Smooth muscle cell of the brain vasculature (primary cell): Measurements from ENCODE around the gene PTPRN.

ENCODE experiments used
- DNase-seq: peaks from one replicate; pipeline ENCODE4 v3.0.0-alpha.2; 2012; ENCODE audit warnings: low read depth, low spot score

PTPRN gene

DNA sequence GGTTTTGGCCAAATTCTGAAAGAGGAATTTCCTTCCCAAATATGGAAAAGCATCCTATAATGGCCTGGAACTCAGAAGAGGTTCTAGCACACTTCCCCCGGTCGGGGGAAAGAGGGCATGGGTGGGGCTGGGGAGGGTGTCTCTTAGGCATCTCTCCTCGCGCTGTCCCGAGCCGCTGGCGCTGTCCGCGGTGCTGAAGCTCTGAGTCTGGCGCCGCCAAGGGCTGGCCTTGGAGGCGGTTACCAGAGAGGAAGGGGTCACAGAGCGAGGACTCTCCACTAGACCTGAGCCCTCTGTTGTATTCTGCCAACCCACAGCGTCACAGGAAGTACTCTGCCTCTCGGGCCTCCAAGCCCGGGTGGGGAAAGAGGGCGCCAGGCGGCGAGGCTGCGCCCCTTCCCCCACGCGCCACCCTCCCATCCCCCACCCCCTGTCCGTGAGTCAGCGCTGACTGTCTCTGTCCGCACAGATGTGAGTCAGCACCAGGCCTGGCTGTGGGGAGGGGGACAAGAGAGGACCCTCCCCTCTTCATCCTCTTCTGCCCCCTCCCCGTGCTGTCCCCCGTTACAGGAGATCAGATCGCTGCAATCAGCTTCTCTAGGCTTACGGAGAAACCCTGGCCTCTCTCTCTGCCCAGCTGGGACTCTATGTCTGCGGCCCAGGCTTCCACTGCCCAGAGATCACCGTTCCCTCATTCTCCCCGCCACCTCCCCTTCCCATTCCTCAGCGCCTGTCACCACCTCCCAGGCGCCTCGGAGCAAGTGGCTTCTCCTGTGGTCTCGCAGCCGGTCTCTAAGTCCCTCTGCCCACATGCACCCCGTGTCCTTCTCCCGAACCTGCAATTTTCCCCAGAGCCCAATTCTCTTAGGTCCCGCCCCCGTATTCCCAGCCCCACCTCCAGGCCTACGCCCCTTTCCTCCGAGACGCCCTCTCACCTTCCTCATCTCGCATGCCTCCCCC lies 779 bp downstream of the PTPRN start:
- DNase-seq: no peak

DNA sequence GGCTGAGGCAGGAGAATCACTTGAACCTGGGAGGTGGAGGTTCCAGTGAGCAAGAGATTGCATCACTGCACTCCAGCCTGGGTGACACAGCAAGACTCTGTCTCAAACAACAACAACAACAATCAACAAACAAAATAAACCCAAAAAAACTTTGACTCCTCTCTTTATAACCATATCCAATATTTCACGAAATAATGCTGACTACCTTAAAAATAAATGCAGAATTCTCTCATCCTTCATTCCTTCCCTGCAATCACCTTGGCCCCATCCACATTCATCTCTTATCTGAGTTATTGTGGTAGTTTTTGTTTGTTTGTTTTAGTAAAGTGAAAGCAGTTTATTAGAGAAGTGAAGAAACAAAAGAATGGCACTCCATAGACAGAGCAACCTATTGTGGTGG lies 3.2 kb downstream of the PTPRN start:
- DNase-seq: no peak

DNA sequence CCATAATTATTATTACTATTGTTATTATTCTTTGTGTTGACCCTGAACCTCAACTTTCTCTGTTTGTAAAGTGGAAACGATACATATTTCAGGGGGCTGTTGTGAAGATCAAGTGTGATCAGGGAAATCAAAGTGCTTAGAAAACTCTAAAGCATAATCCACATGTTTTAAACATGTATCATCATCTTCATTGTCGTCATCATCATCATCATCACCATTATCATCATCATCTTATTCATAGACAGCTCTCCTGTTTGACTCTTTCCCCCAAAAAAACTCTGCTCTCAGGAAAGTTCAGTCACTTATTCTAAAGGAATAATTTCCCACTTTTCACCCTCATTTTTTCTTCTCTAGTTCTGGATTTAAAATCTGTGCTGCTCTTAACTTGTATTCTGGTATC lies 5.0 kb downstream of the PTPRN start:
- DNase-seq: no peak

DNA sequence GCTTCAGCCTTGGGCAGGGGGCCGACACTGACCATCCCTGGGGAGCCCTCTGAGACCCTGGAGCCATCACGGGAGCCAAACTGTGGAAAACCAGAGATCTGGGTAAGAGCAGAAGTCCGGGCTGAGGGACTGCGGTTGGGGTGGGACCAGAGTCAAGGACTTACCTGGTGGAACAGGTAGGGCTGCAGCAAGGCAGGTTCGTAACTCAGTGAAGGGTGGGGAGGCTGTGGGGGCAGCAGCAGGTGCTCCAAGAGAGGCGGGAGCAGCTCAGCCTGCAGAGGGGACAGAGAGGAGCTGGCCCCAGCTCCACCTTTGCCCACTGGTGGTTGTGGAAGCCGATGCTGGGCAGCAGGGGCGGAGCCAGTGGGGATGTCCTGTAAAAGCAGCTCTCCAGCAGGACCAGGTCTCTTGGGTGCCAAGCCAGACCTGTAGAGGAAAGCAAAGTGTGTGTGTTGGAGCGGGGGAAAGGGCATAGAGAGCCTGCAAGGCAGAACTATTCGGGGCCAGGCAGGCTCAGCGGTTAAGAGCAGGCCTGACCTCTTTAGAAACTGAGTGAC lies 6.7 kb downstream of the PTPRN start:
- no peak for DNase-seq

DNA sequence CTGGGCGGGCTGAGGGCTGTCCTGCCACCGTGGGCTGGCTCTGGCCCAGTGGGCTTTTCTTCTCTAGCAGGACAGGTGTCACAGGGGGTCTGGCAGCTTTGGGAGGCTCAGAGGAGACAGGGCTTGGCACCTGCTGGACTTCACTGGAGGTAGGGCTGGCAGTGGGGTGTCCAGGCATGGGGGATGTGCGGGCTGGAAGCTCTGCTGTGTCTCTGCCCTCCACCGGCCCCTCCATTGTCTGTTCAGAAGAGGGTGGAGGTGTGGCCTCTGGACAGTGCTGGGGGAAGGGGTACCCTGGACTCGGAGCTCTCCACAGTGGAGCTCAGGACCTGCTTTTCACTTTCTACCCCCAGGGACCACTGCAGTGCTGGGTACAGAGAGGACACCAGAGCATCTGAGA lies 9.2 kb downstream of the PTPRN start:
- no peak for DNase-seq

DNA sequence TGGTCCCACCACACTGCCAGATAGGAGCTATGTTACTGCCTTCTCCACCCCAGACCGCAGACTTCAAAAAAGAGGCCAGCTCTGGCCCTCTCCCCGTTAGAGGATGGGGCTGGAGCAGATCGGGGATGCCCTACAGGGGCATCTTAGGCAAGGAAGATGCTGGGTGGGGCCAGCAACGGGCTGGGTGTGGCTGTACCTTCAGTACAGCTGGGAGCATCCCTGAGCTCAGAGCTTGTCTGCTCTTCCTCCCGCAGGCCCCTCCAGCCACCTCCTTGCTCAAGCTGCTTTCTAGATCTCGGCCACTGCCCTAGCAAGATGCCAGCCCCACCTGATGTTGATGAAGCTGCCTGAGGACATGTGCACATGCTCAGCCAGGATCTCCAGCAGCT lies 9.8 kb downstream of the PTPRN start:
- no peak for DNase-seq

DNA sequence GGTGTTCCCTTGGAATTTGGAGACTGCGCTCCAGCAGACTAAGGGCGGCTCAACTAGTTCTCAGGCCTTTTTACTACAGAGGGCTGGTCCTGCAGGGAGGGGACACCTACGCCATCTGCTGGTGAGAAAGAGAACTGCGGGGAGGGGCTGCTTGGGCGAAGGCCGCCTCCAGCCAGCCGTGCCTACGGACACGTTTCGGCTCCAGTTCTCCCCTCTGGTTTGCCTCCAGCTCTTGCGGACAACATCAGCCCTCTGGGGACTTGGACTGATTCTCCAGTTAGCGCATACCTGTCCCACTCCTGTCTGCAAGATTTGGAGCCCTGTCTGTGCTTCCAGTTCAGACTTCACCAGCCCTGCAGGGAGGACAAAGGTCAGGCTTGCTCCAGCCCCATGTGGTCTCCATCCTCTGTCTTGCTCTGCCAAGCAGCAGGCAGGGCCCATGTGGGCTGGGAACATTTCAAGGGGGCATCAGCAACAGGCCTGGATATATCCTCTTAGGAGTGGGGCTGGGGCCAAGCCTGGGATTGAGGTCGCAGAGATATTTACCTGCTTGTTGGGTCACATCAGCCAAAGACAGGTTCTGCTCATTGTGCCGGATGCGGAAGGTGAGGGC lies 10.3 kb downstream of the PTPRN start:
- DNase-seq: no peak

DNA sequence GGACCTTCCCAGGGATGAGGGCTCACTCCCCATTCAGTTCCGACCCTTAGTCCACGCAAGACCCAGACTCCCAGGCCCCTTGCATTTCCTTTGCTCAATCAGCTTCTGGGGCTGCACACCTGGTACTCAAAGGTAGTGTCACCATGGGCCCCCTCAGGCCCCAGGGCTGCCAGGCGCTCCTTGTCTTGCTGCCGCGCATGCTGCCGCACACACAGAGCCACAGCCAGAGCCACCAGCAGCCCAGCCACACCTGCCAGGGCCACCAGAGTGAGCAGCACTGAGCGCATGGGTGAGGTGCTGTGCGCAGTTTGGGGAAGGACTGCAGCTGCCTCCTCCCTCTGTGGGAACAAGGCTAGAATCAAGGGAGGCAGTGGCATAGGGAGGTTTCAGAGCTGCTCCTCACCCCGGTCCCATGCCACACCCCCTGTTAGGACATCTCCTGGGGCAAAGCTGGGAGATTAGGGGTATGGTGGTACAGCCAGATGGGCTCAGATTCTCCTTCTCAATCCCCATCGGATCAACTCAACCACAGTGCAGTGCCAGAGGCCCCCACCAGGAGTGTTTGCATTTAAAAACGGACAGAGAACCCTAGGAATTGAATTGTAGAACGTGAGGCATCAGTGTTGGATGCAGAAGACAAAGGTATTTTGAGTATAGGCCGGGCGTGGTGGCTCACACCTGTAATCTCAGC lies 11.3 kb downstream of the PTPRN start:
- no peak for DNase-seq

DNA sequence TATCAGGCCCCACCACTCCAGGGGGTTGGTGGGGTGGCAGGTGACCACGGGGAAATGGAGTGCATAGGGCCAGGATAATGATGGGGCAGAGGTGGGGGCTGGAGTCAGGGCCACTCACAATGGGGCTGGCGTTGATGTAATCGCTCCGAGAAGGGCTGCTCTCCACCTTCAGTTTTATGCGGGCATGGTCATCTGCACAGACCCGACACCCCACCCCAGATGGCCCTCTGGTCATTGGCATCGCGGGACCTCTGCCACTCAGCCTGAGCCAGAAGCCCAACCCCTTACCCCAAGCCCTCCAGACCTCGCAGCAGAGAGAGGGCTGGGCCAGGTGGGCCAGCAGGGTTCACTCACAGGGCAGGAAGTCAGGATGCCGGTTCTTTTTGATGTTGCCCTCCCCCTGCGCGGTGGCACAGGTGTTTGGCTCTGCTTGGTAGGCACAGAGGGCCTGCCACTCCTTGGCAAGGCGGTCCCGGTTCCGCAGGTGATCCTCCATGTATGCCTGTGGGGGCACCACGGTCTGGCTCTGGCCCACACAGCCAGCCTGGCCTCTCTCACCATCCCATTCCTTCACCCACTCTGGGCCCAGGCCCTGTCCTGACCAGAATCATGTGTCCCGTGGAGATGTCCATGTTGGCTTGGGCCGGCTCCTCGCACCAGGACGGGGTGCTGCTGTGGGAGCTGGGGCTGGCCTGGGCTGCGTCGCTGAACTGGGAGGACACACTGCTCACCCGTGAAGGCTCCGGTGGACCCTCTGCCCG lies 12.4 kb downstream of the PTPRN start:
- DNase-seq: no peak

DNA sequence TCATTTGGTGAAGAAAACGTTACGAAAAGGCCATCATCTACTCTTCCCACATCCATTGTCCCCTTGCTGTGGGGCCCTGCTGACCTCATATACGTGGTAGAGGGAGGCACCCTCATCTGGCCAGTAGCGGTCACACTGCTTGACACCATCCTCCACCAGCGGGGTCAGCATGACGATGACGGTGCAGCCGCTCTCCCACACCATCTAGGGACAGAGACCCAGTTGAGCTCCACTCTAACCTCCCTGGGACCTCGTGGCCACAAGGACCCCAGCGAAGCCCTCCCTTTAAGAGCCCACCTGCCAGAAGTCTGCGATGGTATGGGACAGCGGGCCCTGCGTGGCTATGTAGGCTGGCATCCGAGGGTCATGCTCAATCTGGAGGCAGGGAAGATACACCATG lies 13.1 kb downstream of the PTPRN start:
- DNase-seq: no peak

DNA sequence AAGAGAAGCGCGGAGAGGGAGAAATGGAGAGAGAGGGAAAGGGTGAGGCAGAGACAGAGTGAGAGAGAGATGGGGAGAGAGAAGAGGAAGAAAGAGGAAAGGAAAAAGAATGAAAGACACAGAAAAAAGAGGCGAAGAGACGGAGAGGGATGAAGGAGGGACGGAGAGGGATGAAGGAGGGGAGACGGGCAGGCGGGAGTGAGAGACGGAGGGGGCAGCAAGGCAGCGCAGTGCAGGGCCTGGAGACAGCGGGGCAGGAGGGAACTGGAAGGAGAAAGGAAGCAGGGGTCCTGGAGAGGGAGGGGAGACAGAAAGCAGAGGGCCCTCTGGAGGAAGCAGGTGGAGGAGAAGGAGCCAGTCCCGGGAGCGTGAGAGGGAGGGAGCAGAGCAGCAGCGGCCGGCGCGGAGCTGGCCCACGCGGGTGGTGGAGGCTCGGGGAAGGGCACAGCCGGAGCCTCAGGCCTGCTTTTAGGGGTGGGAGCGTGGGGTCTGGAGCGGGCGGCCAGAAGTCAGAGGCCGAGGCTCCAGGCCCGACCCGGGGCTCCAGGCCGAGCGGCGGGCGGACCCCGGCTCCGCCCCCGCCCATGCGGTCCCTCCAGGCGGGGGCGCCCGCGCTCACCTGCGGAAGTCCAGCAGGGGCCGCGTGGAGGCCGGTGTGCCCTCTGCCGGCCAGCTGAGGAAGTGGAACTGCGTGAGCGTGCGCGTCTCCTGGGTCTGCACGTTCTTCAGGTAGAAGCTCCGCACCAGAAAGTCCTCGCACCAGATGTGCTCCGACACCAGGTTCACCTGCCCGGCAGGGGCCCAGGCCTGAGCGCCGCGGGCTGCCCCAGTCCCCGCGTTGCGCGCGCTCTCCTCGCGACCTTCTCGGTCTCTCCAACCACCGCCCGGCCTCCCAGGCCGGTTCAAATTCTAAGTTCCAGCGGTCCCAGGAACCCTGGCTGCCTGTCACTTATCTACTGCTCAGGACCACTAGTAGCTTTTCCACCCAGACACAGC lies 14.5 kb downstream of the PTPRN start:
- DNase-seq: no peak

DNA sequence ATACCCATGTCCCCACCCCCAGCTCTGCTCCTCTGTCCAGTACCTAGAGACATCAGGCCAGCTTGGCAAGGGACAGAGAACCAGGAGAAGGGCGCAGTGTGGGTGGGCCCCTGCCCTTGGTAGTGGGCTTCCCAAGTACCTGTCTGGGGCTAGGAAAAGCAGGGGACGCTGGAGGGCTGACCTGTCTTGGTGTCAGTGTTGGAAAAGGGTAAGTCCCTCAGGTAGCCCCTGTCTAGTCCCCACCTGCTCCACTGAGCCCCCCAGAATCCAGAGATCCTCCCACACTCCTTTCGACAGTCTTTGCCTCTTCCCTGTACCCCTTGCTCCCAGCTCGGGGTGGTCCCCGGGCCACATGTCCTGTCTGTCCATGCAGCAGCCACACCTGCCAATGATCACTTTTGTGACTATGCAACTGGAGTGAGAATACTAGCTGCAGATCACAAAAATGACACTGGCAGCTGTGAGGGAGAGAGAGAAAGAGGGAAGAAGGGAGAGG lies 15.4 kb downstream of the PTPRN start:
- DNase-seq: no peak

DNA sequence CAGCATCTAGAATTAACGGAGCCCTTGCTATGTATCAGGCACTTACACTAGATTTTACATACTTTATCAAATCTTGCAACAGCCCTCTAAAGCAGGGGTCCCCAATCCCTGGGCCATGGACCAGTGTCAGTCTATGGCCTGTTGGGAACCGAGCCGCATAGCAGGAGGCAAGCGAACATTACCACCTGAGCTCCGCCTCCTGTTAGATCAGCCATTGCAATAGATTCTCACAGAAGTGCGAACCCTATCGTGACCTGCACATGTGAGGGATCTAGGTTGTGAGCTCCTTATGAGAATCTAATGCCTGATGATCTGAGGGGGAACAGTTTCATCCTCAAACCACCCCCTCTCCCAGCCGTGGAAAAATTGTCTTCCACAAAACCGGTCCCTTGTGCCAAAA lies 16.6 kb downstream of the PTPRN start:
- no peak for DNase-seq

DNA sequence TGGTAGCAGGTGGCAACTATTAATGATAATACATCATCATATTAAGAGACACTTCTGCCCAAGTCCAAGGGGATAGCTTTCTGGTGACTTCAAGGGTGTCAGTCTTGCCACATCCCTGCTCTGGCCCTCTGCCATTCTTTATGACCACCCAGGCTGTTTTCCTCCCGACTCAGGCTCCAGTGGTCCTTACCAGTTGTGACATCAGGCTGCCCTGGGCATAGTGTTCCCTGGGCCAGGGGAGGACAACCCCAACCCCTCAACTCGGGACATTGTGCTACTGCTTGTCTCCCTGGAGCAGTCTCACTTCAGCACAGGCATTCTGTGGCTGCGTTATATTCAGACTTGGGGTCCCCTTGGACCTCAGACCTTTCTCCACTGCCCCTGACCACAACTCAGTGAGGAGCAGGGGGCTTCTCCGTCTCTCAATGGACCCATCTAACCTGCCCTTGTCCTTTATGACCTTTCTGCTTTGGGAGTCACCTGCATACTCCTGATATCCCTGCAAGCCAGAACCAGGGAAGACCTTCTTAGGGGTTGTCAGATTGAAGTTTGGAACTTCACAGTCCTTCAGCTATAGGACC lies 17.2 kb downstream of the PTPRN start:
- no peak for DNase-seq

DNA sequence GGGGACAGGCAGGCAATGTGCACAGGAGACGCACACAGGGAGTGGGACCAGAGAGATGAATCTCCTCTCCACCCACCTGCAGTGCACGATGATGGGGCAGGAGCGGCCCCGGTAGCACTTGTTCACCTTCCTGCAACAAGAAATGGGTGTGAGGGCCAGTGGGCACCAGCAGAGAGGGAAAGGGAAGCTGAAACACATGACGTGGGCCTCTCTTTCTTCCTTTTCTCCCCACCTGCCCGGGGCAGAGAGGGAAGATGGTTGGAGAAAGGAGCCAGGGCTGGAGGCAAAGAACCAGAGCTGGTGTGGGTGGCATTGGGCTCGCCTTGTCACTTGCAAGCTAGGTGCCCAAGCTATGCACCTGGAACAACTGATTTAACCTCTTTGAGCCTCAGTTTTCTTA lies 17.8 kb downstream of the PTPRN start:
- no peak for DNase-seq

DNA sequence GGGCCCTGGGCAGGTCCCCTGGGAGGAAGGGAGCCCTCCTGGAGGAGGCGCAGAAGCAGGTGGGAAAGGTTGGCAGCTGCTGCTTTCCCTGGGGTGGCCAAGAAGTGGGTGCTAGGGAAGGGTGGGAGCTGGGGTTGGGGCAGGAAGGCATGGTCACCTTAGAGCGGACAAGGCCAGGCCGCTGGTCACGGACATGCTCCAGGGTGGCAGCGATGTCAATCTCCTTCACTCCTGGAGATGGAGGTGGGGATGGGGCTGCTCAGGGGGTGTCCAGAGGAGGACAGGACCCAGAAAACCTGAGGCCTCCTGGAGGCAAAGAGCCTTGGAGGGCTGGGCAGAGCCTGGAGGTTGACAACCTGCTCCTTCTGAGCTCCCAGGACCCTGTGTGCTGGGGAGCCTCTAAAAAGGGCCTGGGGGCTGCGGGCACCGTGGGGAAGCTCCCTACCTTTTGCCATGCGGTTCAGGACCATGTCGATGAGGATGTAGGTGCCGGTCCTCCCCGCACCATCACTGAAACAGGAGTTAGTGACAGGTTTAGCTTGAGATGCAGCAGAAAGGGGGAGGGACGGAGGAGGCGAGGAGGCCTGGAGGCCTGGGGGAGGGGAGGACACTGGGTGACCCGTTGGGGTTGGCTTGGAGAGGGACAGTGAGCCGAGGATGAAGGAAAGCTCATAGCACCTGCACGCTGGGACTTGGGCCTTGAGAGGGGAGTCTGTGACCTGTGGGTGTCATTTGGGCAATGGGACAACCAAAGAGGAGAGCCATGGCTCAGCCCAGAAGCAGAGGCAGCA lies 18.6 kb downstream of the PTPRN start:
- DNase-seq: no peak

DNA sequence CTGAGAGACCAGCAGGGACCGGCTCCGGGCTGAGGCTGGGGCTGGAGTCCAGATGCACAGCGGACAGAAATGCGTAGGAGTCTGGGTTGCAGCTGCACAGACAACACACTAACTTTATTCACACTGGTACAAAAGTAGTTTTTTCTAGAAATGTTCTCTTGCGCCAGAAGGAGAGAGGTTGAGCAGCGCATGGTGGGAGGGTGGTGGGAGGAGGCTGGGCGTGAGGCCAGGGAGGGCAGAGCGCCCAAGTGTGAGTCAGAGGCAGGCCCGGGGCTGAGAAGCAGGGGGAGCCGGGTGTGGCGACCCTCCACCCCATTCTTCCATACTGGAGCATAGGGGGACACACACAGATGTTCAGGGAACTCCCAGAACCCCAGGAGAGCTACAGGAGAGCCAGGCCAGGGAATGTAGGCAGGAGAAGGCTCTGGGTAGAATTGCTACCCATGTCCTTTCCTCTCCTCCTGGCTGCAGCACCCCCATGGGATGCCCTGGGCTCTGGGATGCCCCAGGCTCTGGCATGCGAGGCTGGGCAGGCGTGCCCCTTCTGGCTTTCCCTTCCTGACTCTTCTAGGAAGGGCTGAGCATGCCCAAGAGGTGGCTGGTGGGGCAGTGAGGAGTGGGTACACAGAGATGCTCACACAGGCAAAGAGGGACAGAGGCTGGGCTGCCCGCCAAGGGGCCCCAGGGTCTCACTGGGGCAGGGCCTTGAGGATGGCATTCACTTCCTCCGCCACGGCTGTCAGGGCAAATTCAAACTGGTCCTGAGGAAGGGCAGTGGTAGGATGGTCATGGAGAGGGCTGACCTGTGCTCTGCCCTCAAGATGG lies 19.5 kb downstream of the PTPRN start:
- no peak for DNase-seq

DNA sequence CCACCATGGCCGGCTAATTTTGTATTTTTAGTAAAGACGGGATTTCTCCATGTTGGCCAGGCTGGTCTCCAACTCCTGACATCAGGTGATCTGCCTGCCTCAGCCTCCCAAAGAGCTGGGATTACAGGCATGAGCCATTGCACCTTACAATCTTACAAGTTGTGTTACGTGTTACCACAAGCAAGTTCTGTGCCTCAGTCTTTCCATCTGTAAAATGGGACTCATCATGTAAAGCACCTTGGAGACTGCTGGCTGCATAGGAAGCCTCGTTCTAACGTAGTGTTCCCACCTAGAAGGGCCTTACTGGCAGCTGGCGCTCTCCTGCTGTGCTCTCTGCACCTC lies 20.0 kb downstream of the PTPRN start:
- no peak for DNase-seq
